ENCODE data around the gene FHIT. TPM values are rescaled to one million over a fixed set of nuclear protein-coding genes. Genes with fewer than 3 reads are reported as not detected.

FHIT gene
- polyA plus RNA-seq, 3 donors: 3.1 to 3.9 (median 3.3) TPM

DNA sequence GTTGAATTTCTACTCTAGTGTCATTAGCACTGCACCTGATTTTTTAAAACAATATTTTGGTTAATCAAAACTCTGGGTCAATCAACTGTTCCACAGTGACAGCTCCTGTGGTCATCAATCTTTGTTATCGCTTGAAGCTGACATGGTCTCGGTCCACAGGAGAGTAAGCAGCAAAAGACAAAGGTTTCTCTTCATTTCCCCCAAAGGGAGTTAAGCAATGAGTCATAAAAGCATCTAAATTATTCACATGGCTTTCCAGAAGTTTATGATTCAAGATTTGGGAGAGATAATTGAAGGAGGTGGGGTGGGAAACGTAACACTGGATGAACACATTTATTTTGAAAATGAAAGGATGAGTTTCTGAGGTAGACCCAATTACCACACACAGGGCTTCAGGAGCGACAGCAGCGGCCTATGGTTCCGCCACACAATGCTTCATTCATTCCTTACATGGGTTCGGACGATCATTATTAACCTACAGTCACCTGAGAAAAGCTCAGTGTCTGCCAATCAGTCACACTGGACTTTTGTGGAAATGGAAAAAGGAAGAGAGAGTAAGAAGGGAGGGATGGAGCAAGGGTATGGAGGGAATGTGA lies 505.1 kb downstream of the FHIT start:
- 73 to 93% (median 92%) methylated on average over 8 of the region's 8 CpGs for WGBS, 3 donors
- H3K27ac ChIP-seq (ENCODE audit: low read depth, low read length): no peak overlapping the region

GRCh38 chr3:60743631-60744164 lies 507.6 kb downstream of the FHIT start:
- 14 to 53% (median 17%) methylated on average over 4 of the region's 4 CpGs for WGBS, 3 donors
- H3K27ac ChIP-seq (ENCODE audit: low read depth, low read length): no peak overlapping the region

DNA sequence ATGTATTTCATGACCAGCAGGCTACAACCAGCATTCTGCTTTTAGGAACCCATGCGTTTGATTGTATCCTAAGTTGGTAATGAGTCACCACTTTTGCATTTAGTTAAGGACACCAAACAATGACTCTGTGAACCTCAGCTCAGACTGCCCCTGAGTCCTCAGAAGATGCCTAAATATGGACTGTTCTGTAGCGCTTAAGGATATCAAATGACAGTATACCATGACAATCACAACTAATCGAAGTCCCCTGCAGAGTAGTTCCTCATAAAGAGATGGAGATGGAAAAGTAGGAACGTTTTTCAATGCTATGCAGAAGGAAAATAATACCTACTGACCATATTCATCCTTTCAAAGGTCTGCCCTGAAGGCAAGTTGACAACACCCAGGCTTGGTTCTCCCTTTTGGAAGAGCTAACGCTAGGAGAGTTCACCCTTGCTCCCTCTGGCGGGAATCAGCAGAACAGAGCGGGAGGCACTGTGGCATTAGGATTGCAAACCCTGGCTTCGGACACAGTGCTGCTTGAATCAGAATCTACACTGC lies 508.6 kb downstream of the FHIT start:
- 80 to 91% (median 88%) methylated on average over 8 of the region's 8 CpGs for WGBS, 3 donors

DNA sequence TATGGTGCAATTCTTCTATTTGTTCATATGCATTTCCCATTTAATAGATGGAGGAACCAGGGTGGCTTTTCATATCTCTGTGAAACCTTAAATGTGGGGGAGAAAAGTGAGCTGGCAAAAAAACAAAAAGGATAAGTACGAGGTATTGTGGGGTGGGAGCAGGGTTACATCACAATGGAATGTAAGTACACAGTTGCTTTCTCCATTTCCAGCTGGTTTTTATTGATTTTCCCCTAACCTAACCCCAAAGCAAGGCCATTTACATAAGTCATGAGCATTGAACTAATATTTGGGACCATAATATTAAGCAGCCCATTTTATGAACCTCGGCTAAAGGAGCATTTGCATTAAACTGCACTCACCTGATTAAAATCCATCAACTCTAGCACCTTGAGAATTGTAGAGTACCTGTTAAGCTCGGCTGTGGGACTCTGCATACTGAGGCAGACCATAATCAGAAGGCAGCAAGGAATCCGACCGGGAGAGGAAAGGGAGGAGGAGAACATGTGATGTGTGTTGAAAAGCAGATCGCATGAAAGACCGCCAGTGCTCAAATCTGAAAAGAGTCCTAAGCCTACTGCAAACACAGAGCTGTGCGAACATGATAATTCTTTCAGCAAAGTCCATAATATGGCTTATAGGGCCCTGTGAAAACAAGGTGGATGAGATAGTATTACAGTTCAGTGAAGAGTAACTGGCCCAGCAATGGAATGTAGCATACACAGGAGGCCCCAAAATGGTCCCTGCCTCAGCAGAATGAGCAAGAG lies 513.4 kb downstream of the FHIT start:
- no peak overlapping the region for H3K27ac ChIP-seq (ENCODE audit: low read depth, low read length)
- WGBS, 3 donors: 63 to 84% (median 82%) methylated on average over 8 of the region's 8 CpGs

More for the DNA sequence above, 508.6 kb downstream of the FHIT start:
- H3K27ac ChIP-seq (ENCODE audit: low read depth, low read length): no peak overlapping the region

DNA sequence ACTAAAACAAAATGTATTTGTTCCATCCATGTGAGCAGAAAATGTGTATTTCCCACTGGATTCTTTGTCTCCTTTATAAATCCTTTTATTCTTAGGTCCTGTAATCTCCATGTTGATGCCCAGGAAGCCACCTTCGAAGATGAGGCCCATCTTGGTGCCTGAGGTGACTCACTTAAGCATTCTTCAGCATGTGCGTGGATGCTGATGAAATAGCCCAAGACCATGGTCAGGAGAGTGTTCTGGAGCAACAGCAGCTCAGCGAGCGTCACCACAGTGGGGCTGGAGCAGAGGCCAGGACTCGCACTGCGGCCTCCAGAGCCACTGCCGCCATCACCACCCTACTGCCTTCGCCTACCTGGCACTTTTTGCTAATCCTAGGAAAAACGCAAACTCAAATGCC lies 520.9 kb downstream of the FHIT start:
- H3K27ac ChIP-seq (ENCODE audit: low read depth, low read length): no peak overlapping the region
- 93 to 98% (median 95%) methylated on average over 9 of the region's 9 CpGs for WGBS, 3 donors

GRCh38 chr3:60729056-60729455 lies 522.2 kb downstream of the FHIT start:
- H3K27ac ChIP-seq (ENCODE audit: low read depth, low read length): no peak overlapping the region
- 87 to 95% (median 88%) methylated on average over 6 of the region's 6 CpGs for WGBS, 3 donors

DNA sequence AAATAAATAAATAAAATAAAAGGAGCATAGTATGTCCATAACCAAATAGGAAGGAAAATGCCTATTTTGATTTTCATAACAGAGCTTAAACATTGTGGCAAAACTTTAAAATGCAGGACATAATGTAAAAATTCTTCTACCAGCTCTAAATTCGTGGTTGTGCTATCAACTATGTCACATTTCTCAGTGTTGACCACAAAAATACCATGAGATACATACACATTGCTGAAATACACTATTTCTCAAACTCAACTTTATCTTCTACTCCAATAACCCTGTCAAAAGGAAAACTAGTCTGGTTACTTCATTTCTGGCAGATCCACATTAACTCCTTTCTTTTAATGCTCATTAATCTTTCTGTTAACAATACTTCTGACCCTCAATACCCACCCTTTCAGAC lies 523.2 kb downstream of the FHIT start:
- H3K27ac ChIP-seq (ENCODE audit: low read depth, low read length): no peak overlapping the region
- WGBS, 3 donors: 44 to 59% (median 50%) methylated on average over 1 of the region's 1 CpG

DNA sequence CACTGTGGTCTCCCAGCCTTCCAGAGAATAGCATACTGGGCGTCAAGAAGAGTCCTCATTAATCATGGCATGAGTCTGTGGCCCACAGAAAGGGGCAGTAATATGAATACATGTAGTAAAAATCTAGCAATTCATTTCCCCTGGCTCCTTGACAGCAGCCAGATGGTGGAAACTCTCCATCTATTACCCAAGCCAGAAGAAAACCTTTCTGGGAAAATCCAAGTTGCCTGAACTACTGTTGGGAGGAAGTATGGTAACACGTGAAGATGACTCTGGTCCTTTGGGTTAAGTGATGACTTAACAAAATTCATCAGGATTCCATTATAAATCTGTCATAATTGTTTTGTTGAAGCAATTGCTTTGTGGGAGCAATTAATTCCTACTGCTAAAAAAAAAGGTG lies 530.5 kb downstream of the FHIT start:
- WGBS, 3 donors: 42 to 80% (median 53%) methylated on average over 2 of the region's 2 CpGs
- no peak overlapping the region for H3K27ac ChIP-seq (ENCODE audit: low read depth, low read length)

- H3K27ac ChIP-seq (ENCODE audit: low read depth, low read length): no peak overlapping the region
- WGBS, 3 donors: 85 to 97% (median 91%) methylated on average over 3 of the region's 3 CpGs
Measured at GRCh38 chr3:60716573-60716972, 534.7 kb downstream of the FHIT start.

DNA sequence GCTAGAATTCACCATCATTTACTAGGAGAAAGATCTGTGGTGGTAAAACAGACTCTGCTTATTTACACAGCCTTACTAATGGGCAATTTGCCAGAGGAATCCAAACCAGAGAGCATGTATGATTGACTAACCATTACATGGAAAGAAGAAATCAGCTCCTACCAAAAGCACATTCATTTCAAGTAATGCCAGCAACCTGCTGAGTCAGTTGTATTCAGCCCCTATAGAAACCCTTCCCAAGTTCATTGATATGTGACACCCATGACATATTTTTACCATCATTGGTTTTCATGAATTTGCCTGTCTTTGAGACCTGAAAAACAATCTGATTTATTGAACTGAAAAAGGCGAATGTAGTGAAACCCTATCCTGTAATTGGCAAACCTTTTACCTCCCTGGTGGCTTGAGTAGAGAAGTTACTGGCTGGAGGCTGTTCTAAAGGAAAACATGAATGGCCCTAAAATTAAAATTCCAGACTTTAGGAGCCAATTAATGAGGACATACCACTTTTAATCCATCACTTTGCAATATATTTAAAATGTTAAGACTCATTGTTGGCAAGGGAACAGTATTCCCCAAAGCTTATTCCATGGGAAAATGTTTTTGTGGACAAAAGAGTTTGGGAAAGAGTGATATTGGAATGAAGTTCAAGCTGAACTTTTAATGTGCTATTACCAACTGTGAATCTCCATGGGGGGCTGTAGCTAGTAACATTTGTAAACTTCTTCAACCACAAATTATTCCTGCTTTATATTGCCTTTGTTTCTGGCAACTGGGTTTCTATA lies 542.9 kb downstream of the FHIT start:
- 64 to 78% (median 64%) methylated on average over 1 of the region's 1 CpG for WGBS, 3 donors
- no peak overlapping the region for H3K27ac ChIP-seq (ENCODE audit: low read depth, low read length)

GRCh38 chr3:60707452-60708020 lies 543.7 kb downstream of the FHIT start:
- H3K27ac ChIP-seq (ENCODE audit: low read depth, low read length): no peak overlapping the region
- WGBS, 3 donors: 74 to 92% (median 75%) methylated on average over 2 of the region's 2 CpGs

DNA sequence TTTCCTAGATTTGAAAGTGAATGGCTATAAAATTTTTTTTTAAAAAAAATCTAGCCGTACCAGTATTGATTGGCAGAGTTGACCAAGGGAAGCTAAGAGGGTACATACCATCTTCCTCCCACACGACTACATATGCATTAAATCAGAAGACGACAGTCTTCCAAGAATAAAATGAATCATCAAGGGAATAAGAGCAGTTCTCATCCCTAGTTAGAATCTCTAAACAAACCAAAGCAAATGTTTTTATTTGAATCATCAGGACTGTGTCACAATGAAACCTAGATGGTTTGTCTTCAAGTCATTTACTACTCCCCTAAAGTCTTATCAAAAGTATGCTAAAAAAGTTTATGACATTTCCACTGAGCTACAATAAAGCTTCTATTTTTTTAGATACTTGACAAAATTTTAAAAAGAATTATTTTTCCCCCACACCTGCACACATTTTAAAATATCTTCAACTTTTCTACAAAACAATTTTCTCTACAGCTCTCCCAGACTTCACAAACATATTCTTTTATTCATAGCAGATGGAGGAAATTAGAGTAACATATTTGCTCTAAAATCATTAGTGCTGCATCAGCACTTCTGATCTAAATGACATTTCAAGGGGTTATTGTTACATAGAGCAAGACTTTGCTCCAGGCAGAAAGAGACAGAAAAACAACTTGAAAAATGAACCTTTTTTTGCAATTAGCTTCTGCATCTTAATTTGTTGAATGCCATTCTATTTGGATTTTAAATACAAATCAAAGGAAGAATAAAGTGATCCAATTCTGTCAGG lies 547.1 kb downstream of the FHIT start:
- 73 to 92% (median 81%) methylated on average over 3 of the region's 3 CpGs for WGBS, 3 donors
- no peak overlapping the region for H3K27ac ChIP-seq (ENCODE audit: low read depth, low read length)

GRCh38 chr3:60703008-60703407 lies 548.2 kb downstream of the FHIT start:
- H3K27ac ChIP-seq (ENCODE audit: low read depth, low read length): no peak overlapping the region
- 79 to 90% (median 86%) methylated on average over 3 of the region's 3 CpGs for WGBS, 3 donors

- H3K27ac ChIP-seq (ENCODE audit: low read depth, low read length): no peak overlapping the region
- WGBS, 3 donors: 75 to 84% (median 82%) methylated on average over 3 of the region's 3 CpGs
Measured at GRCh38 chr3:60698117-60698516, 553.1 kb downstream of the FHIT start.

DNA sequence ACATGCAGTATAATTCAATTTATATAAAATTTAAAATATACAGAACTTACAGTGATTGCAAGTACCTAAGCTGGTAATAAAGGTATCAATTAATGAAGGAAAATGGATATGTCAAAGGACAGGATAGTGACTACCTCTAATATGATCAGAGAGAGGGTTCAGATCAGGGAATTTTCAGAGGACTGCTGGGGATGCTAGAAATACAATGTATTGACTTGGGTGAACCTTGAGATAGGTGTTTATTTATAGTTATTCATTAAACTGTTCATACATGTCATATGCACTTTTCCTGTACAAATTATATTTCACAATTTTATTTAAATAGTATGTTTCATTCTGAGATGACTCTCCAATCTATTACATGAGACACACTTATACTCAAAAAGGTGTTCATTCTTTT lies 554.1 kb downstream of the FHIT start:
- no peak overlapping the region for H3K27ac ChIP-seq (ENCODE audit: low read depth, low read length)

DNA sequence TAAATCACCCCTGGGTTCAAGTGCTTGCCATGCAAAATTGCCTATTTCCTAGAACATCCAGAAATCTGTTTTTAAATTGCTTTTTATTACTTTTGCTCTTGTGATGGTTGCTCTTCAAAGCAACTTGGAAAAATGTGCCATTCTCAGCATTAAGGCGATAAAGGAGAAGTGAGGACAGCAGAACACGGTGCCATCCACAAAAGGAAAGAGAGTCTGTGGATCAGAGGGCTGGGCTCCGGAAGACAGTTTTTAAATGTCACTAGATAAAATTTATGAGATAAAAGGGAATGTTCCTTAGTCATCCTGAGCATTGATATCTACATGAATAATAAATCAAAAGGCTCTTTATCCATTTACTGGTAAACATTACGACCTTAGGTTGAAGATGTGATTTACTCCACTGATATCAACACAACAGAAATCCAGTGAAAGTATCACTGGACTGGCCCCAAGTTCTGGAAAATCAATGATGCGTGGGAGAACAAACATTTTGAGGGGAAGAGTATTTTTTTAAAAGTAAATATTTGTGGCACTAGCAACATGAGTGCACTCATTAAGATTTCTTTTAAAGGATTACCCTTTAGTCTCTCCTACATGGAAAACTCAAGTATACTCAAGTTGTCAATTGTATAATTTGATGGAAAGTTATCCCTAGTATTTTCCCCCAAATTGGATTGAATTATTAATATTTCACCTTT lies 554.7 kb downstream of the FHIT start:
- WGBS, 3 donors: 63 to 88% (median 80%) methylated on average over 5 of the region's 5 CpGs
- H3K27ac ChIP-seq (ENCODE audit: low read depth, low read length): no peak overlapping the region

DNA sequence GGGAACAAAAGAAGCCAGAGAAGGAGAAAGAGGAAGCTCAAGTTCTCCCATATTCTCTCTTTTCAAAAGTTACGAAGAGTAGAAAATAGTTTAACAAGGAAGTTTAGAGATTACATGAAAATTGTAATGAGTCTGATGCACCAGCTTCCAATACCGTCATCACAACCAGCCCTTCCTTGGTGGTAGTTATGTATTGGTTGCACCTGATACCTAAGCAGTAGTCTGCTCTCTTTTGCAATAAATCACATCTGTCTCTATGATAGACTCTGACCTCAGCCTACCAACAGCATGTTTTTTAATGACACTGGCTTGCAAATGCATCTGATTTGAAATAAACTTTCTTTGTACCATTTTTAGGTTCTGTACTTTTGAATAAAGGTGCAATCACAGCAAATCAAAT lies 575.8 kb downstream of the FHIT start:
- H3K27ac ChIP-seq (ENCODE audit: low read depth, low read length): no peak overlapping the region
- 86 to 88% (median 87%) methylated on average over 2 of the region's 2 CpGs for WGBS, 3 donors
